GM23338 (cell line): ENCODE data around the gene COL20A1. TPM values are rescaled to one million over a fixed set of nuclear protein-coding genes. Genes with fewer than 3 reads are reported as not detected.

Source experiments
- ATAC-seq: fragments of 200-7000 bp; cut with Tn5 transposase; 3 replicates; pipeline ENCODE4 v1.9.1; 2020
- DNase-seq: peaks from one replicate; pipeline ENCODE4 v3.0.0-alpha.2; 2015; ENCODE audit warnings: low spot score
- H2AFZ ChIP-seq: fragments of 200-600 bp; sonication (generic); 2 replicates; pipeline ENCODE4 v1.8.0; 2016; ENCODE audit warnings: antibody characterized with exemption, mild to moderate bottlenecking, moderate library complexity
- H3F3A ChIP-seq: fragments of 200-600 bp; sonication (generic); replicated peaks from 2 replicates; pipeline ENCODE4 v1.8.0; 2017; ENCODE audit warnings: antibody characterized with exemption, mixed run types, low read depth
- H3K27ac ChIP-seq: fragments of 200-600 bp; sonication (generic); 2 replicates; pipeline ENCODE4 v1.6.1; 2016; ENCODE audit warnings: low read depth
- H3K27me3 ChIP-seq: fragments of 200-600 bp; sonication (generic); 2 replicates; pipeline ENCODE4 v1.8.0; 2016; ENCODE audit warnings: mild to moderate bottlenecking, mixed run types, moderate library complexity; ENCODE audit not compliant: insufficient read depth
- H3K36me3 ChIP-seq: fragments of 200-600 bp; sonication (generic); 2 replicates; pipeline ENCODE4 v1.8.0; 2016; ENCODE audit warnings: mild to moderate bottlenecking; ENCODE audit not compliant: insufficient read depth
- H3K4me1 ChIP-seq: fragments of 200-600 bp; sonication (generic); 2 replicates; pipeline ENCODE4 v1.8.0; 2016; ENCODE audit warnings: mild to moderate bottlenecking, moderate library complexity; ENCODE audit not compliant: insufficient read depth
- H3K4me2 ChIP-seq: fragments of 200-600 bp; sonication (generic); 2 replicates; pipeline ENCODE4 v1.7.1; 2017; ENCODE audit warnings: mixed run types
- H3K4me3 ChIP-seq: fragments of 200-600 bp; sonication (generic); 2 replicates; pipeline ENCODE4 v1.6.1; 2016; ENCODE audit warnings: mixed run types
- H3K79me2 ChIP-seq: fragments of 200-600 bp; sonication (generic); replicated peaks from 2 replicates; pipeline ENCODE4 v1.8.0; 2017; ENCODE audit warnings: mild to moderate bottlenecking; ENCODE audit not compliant: insufficient read depth
- H3K9me2 ChIP-seq: fragments of 200-600 bp; sonication (generic); 2 replicates; pipeline ENCODE4 v1.8.0; 2017; ENCODE audit not compliant: insufficient read depth
- H4K20me1 ChIP-seq: fragments of 200-600 bp; sonication (generic); replicated peaks from 2 replicates; pipeline ENCODE4 v1.8.0; 2017; ENCODE audit warnings: mild to moderate bottlenecking; ENCODE audit not compliant: insufficient read depth
- H3K27ac Mint-ChIP-seq: 2 replicates; pipeline ENCODE4 v1.8.0; 2020; ENCODE audit warnings: inconsistent platforms, mild to moderate bottlenecking, moderate library complexity, mixed read lengths
- H3K27me3 Mint-ChIP-seq: 3 replicates; pipeline ENCODE4 v1.8.0; 2022; ENCODE audit warnings: low read depth, mild to moderate bottlenecking, moderate library complexity, mixed read lengths, inconsistent platforms; ENCODE audit not compliant: insufficient read depth, poor library complexity
- H3K36me3 Mint-ChIP-seq: 3 replicates; pipeline ENCODE4 v1.8.0; 2021; ENCODE audit warnings: low read depth, mild to moderate bottlenecking, inconsistent platforms, moderate library complexity, mixed read lengths
- H3K4me1 Mint-ChIP-seq: 3 replicates; pipeline ENCODE4 v1.8.0; 2020; ENCODE audit warnings: mild to moderate bottlenecking, inconsistent platforms, mixed read lengths
- H3K4me3 Mint-ChIP-seq: 3 replicates; pipeline ENCODE4 v1.8.0; 2021; ENCODE audit warnings: moderate library complexity, mild to moderate bottlenecking, inconsistent platforms, mixed read lengths
- H3K9me3 Mint-ChIP-seq: 3 replicates; pipeline ENCODE4 v1.8.0; 2020; ENCODE audit warnings: moderate library complexity, mild to moderate bottlenecking, inconsistent platforms, mixed read lengths
- CREB1 ChIP-seq: fragments of 250-450 bp; sonication (Bioruptor Pico); IDR thresholded peaks from 2 replicates; pipeline ENCODE4 v1.5.0; 2020; ENCODE audit warnings: low read depth, mild to moderate bottlenecking, moderate library complexity
- CTCF ChIP-seq, 2 experiments: fragments of 200-600 bp in 1 of 2; sonication (generic) in 1 of 2; conservative IDR thresholded peaks; 2 replicates each; pipeline versions ENCODE4 v1.5.1 to v1.6.1; 2016 to 2017; ENCODE audit warnings: antibody characterized with exemption in 2 of 2, low read depth in 2 of 2, mild to moderate bottlenecking in 2 of 2, moderate library complexity in 1 of 2
- ETS1 ChIP-seq: IDR thresholded peaks from 2 replicates; pipeline ENCODE4 v1.6.1; 2016; ENCODE audit warnings: antibody characterized with exemption
- EZH2 ChIP-seq: fragments of 200-600 bp; sonication (generic); IDR thresholded peaks from one replicate; pipeline ENCODE4 v1.8.0; 2017; ENCODE audit warnings: antibody characterized with exemption, mild to moderate bottlenecking, low read depth; ENCODE audit not compliant: unreplicated experiment
- EZH2phosphoT487 ChIP-seq: fragments of 200-600 bp; sonication (generic); IDR thresholded peaks from one replicate; pipeline ENCODE4 v1.8.1; 2018; ENCODE audit warnings: antibody characterized with exemption; ENCODE audit not compliant: unreplicated experiment
- JUNB ChIP-seq: IDR thresholded peaks from one replicate; pipeline ENCODE4 v1.6.1; 2016; ENCODE audit warnings: antibody characterized with exemption; ENCODE audit not compliant: unreplicated experiment
- NANOG ChIP-seq: IDR thresholded peaks from 2 replicates; pipeline ENCODE4 v1.6.1; 2016; ENCODE audit warnings: antibody characterized with exemption, borderline replicate concordance
- POLR2AphosphoS5 ChIP-seq: IDR thresholded peaks from 2 replicates; pipeline ENCODE4 v1.6.1; 2016; ENCODE audit warnings: antibody characterized with exemption, low read depth
- REST ChIP-seq: IDR thresholded peaks from one replicate; pipeline ENCODE4 v1.6.1; 2018; ENCODE audit warnings: antibody characterized with exemption; ENCODE audit not compliant: unreplicated experiment
- STAT1 ChIP-seq: IDR thresholded peaks from one replicate; pipeline ENCODE4 v1.6.1; 2016; ENCODE audit warnings: antibody characterized with exemption; ENCODE audit not compliant: unreplicated experiment
- ZNF114 ChIP-seq: fragments of 250-450 bp; sonication (Bioruptor Pico); IDR thresholded peaks from 2 replicates; pipeline ENCODE4 v1.5.0; 2020; ENCODE audit warnings: mild to moderate bottlenecking, moderate library complexity
- ZNF331 ChIP-seq: fragments of 250-450 bp; sonication (Bioruptor Pico); IDR thresholded peaks from 2 replicates; pipeline ENCODE4 v1.5.0; 2020; ENCODE audit warnings: low read depth, mild to moderate bottlenecking, moderate library complexity
- ZNF462 ChIP-seq: fragments of 250-450 bp; sonication (Bioruptor Pico); IDR thresholded peaks from 2 replicates; pipeline ENCODE4 v1.5.0; 2020; ENCODE audit warnings: mild to moderate bottlenecking, moderate library complexity
- polyA plus RNA-seq: library from polyadenylated mRNA; unstranded; fragments of >200 nt; fragmentation: Nextera tagmentation; extraction: Ambion mirVana; gene quantifications from 2 replicates; pipeline ENCODE4 v1.2.1, GENCODE V29; 2016
- total RNA-seq: library from RNA; depleted of rRNA; stranded (reverse); fragments of >200 nt; shearing (Covaris generic); gene quantifications from 2 replicates; pipeline ENCODE4 v1.2.3, GENCODE V29; 2014

Gene COL20A1
- total and polyA plus RNA-seq, 2 experiments from 2014 or later: 0.28 to 0.79 TPM

GRCh38 chr20:63282946-63283345, 10.0 kb upstream of the COL20A1 start:
- no peak for DNase-seq
- Mint-ChIP-seq H3K4me3 (no peak overlapping the region), H3K9me3 (no peaks in the 10 kb centered on the region), H3K27me3 (peaks cover 7% of the 10 kb centered on the region), H3K27ac (no peak overlapping the region), H3K36me3 (peaks cover 36% of the 10 kb centered on the region), H3K4me1 (no peaks in the 10 kb centered on the region; the same call in 2 of the 3 replicates)
- Histone ChIP-seq H3K27me3 (no peaks in the 10 kb centered on the region), H3K4me2 (no peak overlapping the region), H3F3A (0 out of 2 replicates have a peak, but pooled peaks cover 3% of the 10 kb centered on the region), H3K4me3 (no peak overlapping the region), H4K20me1 (peaks cover 3% of the 10 kb centered on the region; the same call in 1 of the 2 replicates), H3K4me1 (no peaks in the 10 kb centered on the region), H3K79me2 (no peaks in the 10 kb centered on the region), H3K9me2 (no peaks in the 10 kb centered on the region), H3K27ac (no peak overlapping the region), H3K36me3 (peaks cover 6% of the 10 kb centered on the region; the same call in 1 of the 2 replicates), H2AFZ (no peak overlapping the region)
- TF ChIP-seq EZH2 (no peak), REST (no peak), ZNF462 (CRISPR knock-in tag) (no peak), CREB1 (CRISPR knock-in tag) (no peak), ZNF114 (no peak), CTCF (conservative IDR thresholded peaks at IDR 0.05; ENCODE audit: low read depth in 2 of 2) (no peak), STAT1 (no peak), ETS1 (no peak), POLR2AphosphoS5 (no peak), NANOG (no peak), EZH2phosphoT487 (no peak), ZNF331 (CRISPR knock-in tag) (no peak), JUNB (no peak)
- ATAC-seq: no peak
